Superior temporal gyrus (tissue), 1 donor: ENCODE measurements around the gene RIPPLY2.
"Not testable (repeated sequence)": the region's sequence is repeated elsewhere in the genome, so short reads cannot be mapped to it uniquely, and the experiment has no call there.

Experiments used
- DNase-seq: peaks from one replicate; pipeline ENCODE4 v3.0.0-alpha.2; 2016; ENCODE audit errors: extremely low spot score

Gene RIPPLY2

GRCh38 chr6:83860359-83860755 lies 7.2 kb downstream of the RIPPLY2 start:
- no peak for DNase-seq

- no peak for DNase-seq
These were observed 7.8 kb downstream of the RIPPLY2 start for GRCh38 chr6:83860782-83861495.

GRCh38 chr6:83862776-83863471 lies 9.8 kb downstream of the RIPPLY2 start:
- no peak for DNase-seq

DNA sequence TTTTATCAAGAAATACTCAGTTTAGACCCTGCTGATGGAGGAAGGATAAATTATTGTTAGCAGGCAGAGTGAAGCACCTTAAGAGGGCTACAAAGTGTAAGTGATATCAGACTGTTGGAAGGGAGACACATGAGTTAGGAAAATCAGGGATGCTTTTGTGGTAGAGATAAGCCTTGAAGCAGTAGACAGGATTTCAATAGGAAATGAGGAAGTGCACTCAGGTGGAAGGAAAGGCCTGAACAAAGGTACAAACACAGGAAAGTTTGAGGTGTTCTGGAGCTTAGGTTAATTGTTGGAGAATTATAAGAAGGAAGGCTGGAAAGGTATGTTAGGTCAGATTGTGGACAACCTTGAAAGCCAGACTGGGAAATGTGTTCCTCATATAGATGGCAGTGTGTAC lies 13.9 kb downstream of the RIPPLY2 start:
- no peak for DNase-seq

DNA sequence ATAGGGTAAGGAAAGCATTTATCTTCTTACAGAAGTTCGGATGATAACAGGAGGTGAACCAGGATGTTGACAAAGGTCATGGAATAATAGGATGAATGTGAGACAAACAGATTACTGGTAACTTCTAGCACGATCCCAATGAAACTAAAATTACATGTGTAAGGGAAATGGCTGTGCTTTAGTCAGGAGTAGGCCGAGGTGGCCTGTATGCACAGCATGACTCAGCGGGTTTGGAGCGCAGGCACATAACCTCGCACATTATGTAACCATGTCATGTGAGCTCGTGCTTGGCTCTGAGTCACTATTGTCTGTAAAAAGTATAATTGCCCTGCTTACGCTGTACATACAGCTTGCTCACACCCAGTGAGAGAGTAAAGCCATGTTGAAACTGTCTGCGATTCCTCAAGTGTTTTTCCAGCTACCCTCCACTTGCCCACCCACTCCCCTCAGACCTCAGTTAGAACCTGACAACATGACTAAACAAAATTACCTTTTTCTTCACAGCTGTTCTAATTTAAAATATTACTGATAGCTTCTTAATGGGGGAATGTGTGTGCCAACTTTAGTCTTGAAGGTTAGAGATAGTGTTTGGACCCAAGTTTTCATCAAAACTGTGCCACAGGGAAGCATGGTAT lies 14.5 kb downstream of the RIPPLY2 start:
- no peak for DNase-seq

DNA sequence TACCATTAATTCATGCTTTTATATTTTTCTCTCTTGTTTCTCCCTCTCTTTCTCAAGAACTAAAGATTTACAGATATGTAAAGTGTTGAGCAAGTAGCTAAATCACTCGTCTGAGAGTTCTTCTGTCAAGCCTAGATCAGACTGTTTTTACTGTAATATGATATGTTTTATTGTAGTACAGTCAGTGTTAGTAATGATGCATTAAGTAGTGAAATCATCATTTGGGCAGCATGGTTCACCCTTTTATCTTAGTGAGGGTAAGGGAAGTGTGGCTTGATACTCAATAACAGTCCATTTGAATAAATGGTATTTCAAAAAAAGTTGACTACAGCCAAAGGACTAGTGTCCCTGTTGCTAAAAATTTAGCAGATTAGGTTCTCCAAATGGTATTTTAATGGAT lies 15.5 kb downstream of the RIPPLY2 start:
- no peak for DNase-seq

DNA sequence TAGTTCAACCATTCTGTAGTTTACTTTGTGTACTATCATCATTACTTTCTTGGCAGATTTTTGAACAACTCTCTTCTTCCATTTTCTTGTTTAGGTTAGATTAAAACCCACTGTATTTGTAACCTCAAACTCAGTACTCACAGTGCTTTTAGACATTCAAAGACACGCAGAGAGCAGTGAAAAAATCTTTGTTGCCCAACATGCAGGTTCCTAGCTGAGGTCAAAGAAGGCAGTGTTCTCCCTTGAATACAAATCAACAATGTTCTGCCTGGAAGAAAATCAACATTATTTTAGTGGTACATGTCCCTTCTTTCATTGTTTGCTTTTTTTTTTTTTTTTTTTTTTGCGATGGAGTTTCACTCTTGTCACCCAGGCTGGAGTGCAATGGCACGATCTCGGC lies 17.5 kb downstream of the RIPPLY2 start:
- no peak for DNase-seq

- DNase-seq = peak; percentile 82
These were observed 19.4 kb downstream of the RIPPLY2 start for GRCh38 chr6:83872386-83873118.

- no peak for DNase-seq
These were observed 20.7 kb downstream of the RIPPLY2 start for GRCh38 chr6:83873869-83874268.

DNA sequence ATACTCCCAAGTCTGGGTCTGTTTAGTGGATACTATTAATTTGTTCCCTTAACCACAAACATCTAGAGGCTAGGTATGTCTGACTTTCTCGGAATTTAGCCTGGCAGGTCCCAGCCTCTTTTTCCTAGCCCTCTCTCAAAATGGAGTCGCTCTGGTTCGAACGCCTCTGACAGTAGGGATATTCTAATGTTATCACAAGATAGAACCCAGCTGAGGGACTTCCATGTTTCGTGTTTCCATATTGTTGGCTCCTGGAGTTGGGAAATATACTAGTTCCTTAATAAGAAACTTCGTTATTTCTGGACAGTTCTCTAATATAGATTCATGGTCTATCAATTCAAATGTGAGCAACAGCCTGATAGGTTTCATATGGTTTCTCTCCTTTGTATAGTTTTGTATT lies 22.7 kb downstream of the RIPPLY2 start:
- no peak for DNase-seq

DNA sequence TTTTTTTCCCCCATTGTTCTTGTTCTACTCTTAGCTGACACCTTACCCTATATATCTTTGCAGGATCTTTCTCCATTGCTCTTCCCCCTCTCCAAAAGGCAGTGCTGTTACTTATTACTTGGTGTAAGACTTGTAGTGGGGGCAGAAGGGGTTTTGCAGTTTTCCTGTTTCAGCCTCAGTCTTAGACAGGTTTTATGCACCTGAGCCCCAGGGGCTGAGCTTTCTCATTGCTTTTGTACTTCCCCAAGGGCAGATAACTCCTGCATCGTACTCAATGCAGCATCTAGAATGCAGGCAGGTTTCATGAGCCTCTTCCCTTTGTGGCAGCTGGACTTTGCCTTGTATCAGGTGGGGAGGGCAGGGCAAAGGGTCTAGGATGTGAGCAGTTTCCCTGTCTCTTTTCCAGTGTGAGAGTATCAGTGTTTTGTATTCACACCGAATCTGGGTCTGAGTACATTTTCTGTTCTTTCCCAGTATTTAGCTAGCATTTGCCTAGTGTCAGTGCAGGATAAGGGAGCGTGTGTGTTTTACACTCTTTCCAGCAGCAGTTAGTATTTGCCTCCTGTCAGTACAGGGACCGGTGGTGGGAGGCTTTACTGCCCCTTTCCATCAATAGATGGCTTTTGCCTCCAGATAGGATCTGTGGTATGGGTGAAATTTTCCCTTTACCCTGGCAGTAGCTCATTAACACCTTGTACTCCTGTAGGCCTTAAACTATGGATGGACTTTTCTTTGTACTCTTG lies 25.9 kb downstream of the RIPPLY2 start:
- no peak for DNase-seq

- no peak for DNase-seq
These were observed 26.6 kb downstream of the RIPPLY2 start for GRCh38 chr6:83879746-83880145.

DNA sequence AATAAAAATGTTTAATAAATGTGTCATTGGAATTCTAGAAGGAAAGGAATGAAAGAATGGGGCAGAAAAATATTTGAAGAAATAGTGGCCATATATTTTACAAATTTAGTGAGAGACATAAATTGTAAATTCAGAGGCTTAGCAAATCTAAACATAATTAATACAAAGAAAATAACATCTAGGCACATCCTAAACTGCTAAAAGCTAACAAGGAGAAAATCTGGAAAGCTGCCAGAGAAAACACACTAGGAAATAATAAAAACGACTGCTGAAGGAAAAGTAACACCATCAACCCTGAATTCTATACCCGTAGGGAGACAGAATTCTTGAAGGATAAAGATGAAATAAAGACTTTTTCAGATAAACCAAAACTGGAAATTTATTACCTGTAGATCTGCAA lies 30.1 kb downstream of the RIPPLY2 start:
- DNase-seq = no peak

DNA sequence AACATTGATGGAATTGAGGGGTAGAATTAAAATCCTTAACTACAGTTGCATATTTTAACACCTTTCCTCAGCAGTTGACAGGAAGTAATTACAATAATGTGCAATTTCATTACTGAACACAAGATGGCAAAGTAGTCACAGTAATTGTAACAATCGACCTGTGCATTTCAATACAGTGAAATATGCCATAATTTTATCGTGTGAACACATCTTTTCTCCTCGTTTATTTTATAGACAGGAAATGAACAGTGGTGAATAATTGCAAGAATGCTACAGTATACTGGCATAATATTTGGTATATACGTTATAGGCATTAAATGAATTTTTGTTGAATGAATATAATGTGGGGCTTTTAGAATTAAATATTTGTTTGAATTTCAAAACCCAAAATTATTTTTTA lies 31.4 kb downstream of the RIPPLY2 start:
- peak; percentile 85 for DNase-seq

DNA sequence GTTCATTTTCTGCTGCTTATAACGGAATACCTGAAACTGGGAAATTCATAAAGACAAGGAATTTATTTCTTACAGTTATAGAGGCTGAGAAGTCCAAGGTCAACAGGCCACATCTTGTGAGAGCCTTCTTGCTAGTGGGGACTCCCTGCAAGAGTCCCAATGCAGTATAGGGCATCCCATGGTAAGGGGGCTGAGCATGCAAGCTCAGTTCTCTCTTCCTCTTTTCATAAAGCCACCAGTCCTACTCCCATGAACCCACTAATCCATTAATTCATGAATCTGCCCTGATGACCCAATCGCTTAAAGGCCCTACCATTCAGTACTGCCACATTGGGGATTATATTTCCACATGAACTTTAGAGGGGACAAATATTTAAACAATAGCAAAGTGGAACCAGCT lies 32.8 kb downstream of the RIPPLY2 start:
- DNase-seq = no peak

DNA sequence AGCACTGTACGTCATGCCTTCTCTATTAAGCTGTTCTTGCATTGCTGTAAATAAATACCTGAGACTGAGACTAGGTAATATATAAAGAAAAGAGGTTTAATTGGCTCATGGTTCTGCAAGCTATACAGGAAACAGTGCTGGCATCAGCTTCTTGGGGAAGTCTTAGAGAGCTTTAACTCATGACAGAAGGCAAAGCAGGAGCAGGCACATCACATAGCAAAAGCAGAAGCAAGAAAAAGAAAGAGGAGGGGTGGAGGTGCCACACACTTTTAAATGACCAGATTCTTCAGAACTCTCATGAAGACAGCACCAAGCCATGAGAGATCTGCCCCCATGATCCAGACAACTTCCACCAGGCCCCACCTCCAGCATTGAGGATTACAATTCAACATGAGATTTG lies 36.5 kb downstream of the RIPPLY2 start:
- no peak for DNase-seq

- DNase-seq = no peak
These were observed 37.4 kb downstream of the RIPPLY2 start for GRCh38 chr6:83890520-83890919.

GRCh38 chr6:83891586-83891985 lies 38.4 kb downstream of the RIPPLY2 start:
- DNase-seq = no peak

GRCh38 chr6:83893024-83893423 lies 39.9 kb downstream of the RIPPLY2 start:
- DNase-seq = no peak

DNA sequence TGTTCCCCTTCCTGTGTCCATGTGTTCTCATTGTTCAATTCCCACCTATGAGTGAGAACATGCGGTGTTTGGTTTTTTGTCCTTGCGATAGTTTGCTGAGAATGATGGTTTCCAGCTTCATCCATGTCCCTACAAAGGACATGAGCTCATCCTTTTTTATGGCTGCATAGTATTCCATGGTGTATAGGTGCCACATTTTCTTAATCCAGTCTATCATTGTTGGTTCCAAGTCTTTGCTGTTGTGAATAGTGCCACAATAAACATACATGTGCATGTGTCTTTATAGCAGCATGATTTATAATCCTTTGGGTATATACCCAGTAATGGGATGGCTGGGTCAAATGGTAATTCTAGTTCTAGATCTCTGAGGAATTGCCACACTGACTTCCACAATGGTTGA lies 43.9 kb downstream of the RIPPLY2 start:
- not testable (repeated sequence) for DNase-seq

DNA sequence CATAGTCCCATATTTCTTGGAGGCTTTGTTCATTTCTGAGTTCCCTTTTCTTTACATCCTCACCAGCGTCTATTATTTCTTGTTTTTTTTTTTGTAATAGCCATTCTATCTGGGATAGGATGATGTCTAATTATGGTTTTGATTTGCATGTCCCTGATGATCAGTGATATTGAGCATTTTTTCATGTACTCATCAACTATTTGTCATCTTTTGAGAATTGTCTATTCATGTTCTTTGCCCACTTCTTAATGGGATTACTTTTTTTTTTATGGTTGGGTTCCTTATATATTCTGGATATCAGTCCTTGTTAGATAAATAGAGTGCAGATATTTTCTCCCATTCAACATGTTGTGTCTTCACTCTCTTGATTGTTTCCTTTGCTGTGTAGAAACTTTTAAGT lies 48.5 kb downstream of the RIPPLY2 start:
- no peak for DNase-seq

- no peak for DNase-seq
These were observed 51.2 kb downstream of the RIPPLY2 start for GRCh38 chr6:83904395-83904794.
